Hepatocyte (in vitro differentiated cells): ENCODE data around the gene SKAP1. TPM values are rescaled to one million over a fixed set of nuclear protein-coding genes. Genes with fewer than 3 reads are reported as not detected.
A peak's percentile ranks its signal among the peaks of the same experiment; 100 is the strongest.

Source experiments
- DNase-seq: peaks from one replicate; pipeline ENCODE4 v3.0.0-alpha.2; 2016; ENCODE audit warnings: low spot score
- H2AFZ ChIP-seq: fragments of 200-600 bp; sonication (generic); 2 replicates; pipeline ENCODE4 v1.6.0; 2016; ENCODE audit warnings: antibody characterized with exemption, mild to moderate bottlenecking
- H3K27ac ChIP-seq: fragments of 200-600 bp; sonication (generic); 2 replicates; pipeline ENCODE4 v1.5.1; 2016; ENCODE audit warnings: mild to moderate bottlenecking
- H3K27me3 ChIP-seq: fragments of 200-600 bp; sonication (generic); 2 replicates; pipeline ENCODE4 v1.6.1; 2016
- H3K36me3 ChIP-seq: fragments of 200-600 bp; sonication (generic); replicated peaks from 2 replicates; pipeline ENCODE4 v1.5.1; 2016; ENCODE audit warnings: low read depth; ENCODE audit not compliant: insufficient read depth
- H3K4me1 ChIP-seq: fragments of 200-600 bp; sonication (generic); 2 replicates; pipeline ENCODE4 v1.5.1; 2016; ENCODE audit warnings: mild to moderate bottlenecking, moderate library complexity; ENCODE audit not compliant: insufficient read depth
- H3K4me2 ChIP-seq: fragments of 200-600 bp; sonication (generic); 2 replicates; pipeline ENCODE4 v1.6.0; 2016
- H3K4me3 ChIP-seq: fragments of 200-600 bp; sonication (generic); 2 replicates; pipeline ENCODE4 v1.5.1; 2016; ENCODE audit warnings: mild to moderate bottlenecking
- H3K79me2 ChIP-seq: fragments of 200-600 bp; sonication (generic); 2 replicates; pipeline ENCODE4 v1.6.0; 2017; ENCODE audit warnings: mild to moderate bottlenecking
- H3K9me2 ChIP-seq: fragments of 200-600 bp; sonication (generic); replicated peaks from 2 replicates; pipeline ENCODE4 v1.6.0; 2017; ENCODE audit warnings: mild to moderate bottlenecking; ENCODE audit not compliant: insufficient read depth
- H3K9me3 ChIP-seq: fragments of 200-600 bp; sonication (generic); 2 replicates; pipeline ENCODE4 v1.5.1; 2016; ENCODE audit warnings: low read depth, mild to moderate bottlenecking
- H4K20me1 ChIP-seq: fragments of 200-600 bp; sonication (generic); 2 replicates; pipeline ENCODE4 v1.6.0; 2016; ENCODE audit warnings: mild to moderate bottlenecking; ENCODE audit not compliant: insufficient read depth, poor library complexity, severe bottlenecking
- CTCF ChIP-seq: fragments of 200-600 bp; sonication (generic); IDR thresholded peaks from 2 replicates; pipeline ENCODE4 v1.5.1; 2016; ENCODE audit warnings: antibody characterized with exemption, mild to moderate bottlenecking; ENCODE audit not compliant: poor library complexity
- EZH2 ChIP-seq: fragments of 200-600 bp; sonication (generic); IDR thresholded peaks from 2 replicates; pipeline ENCODE4 v1.6.1; 2016; ENCODE audit warnings: antibody characterized with exemption, mild to moderate bottlenecking, borderline replicate concordance
- EZH2phosphoT487 ChIP-seq: fragments of 200-600 bp; sonication (generic); IDR thresholded peaks from one replicate; pipeline ENCODE4 v1.6.1; 2018; ENCODE audit warnings: antibody characterized with exemption, mild to moderate bottlenecking, low read depth, moderate library complexity; ENCODE audit not compliant: unreplicated experiment, severe bottlenecking
- WGBS: methylation state at CpG from one replicate; pipeline ENCODE4 v1.1.6; 2016; ENCODE audit warnings: low lambda C conversion rate; ENCODE audit errors: missing lambda C conversion rate; 5-methylcytosine and 5-hydroxymethylcytosine counted together
- polyA plus RNA-seq: library from polyadenylated mRNA; unstranded; fragments of >200 nt; fragmentation: Nextera tagmentation; extraction: Ambion mirVana; gene quantifications from 2 replicates; pipeline ENCODE4 v1.2.1, GENCODE V29; 2016
- total RNA-seq: library from RNA; depleted of rRNA; stranded (reverse); fragments of >200 nt; gene quantifications from 2 replicates; pipeline ENCODE4 v1.2.3, GENCODE V29; 2014

Gene SKAP1
- total and polyA plus RNA-seq, 2 experiments from 2014 or later: 1.4 to 3.0 TPM

- no peak overlapping the region for H3K4me3 ChIP-seq
- H3K27me3 ChIP-seq: peaks cover 15% of the 10 kb centered on the region
- H4K20me1 ChIP-seq: no peaks in the 10 kb centered on the region
- no peaks in the 10 kb centered on the region for H3K79me2 ChIP-seq
- no peak overlapping the region for H3K27ac ChIP-seq
- no peaks in the 10 kb centered on the region for H3K9me2 ChIP-seq
- H3K4me2 ChIP-seq: no peak overlapping the region
- peaks cover 9% of the 10 kb centered on the region for H3K4me1 ChIP-seq
- no peak for TF ChIP-seq EZH2
- no peak for TF ChIP-seq EZH2phosphoT487
- no peak for TF ChIP-seq CTCF
- no peaks in the 10 kb centered on the region for H3K9me3 ChIP-seq
- no peak for DNase-seq
- no peaks in the 10 kb centered on the region for H3K36me3 ChIP-seq
- H2AFZ ChIP-seq: no peak overlapping the region
- 62% methylated on average over 21 of the region's 21 CpGs for WGBS
These were observed 274.0 kb downstream of the SKAP1 start for GRCh38 chr17:48155889-48156611.

GRCh38 chr17:48153691-48154358 is 276.2 kb downstream of the SKAP1 start:
- no peak overlapping the region for H2AFZ ChIP-seq
- peak overlapping the region; percentile 73 for H3K27ac ChIP-seq
- H3K79me2 ChIP-seq: no peaks in the 10 kb centered on the region
- no peaks in the 10 kb centered on the region for H4K20me1 ChIP-seq
- no peaks in the 10 kb centered on the region for H3K9me2 ChIP-seq
- no peak overlapping the region for H3K4me3 ChIP-seq
- peaks cover 37% of the 10 kb centered on the region for H3K27me3 ChIP-seq
- peak; percentile 86 for DNase-seq
- H3K4me2 ChIP-seq: no peak overlapping the region
- no peak for TF ChIP-seq EZH2phosphoT487
- TF ChIP-seq CTCF: peak; percentile 65
- H3K9me3 ChIP-seq: no peaks in the 10 kb centered on the region
- no peaks in the 10 kb centered on the region for H3K36me3 ChIP-seq
- WGBS: 10% methylated on average over 6 of the region's 6 CpGs
- H3K4me1 ChIP-seq: no peaks in the 10 kb centered on the region

GRCh38 chr17:48152289-48152688 is 277.7 kb downstream of the SKAP1 start:
- Histone ChIP-seq H3K4me3 (no peak overlapping the region), H3K36me3 (no peaks in the 10 kb centered on the region), H3K4me2 (no peak overlapping the region), H3K4me1 (no peaks in the 10 kb centered on the region), H3K9me2 (no peaks in the 10 kb centered on the region), H3K27me3 (peaks cover 51% of the 10 kb centered on the region), H2AFZ (no peak overlapping the region), H3K79me2 (no peaks in the 10 kb centered on the region), H3K9me3 (no peaks in the 10 kb centered on the region), H3K27ac (no peak overlapping the region), H4K20me1 (no peaks in the 10 kb centered on the region)
- TF ChIP-seq EZH2 (no peak), EZH2phosphoT487 (no peak), CTCF (no peak)
- 65% methylated on average over 4 of the region's 4 CpGs for WGBS
- no peak for DNase-seq
